GM18526 (cell line): ENCODE results near the gene FUZ.

Source experiments
- POLR2A ChIP-seq: IDR thresholded peaks from 3 replicates; pipeline ENCODE4 v1.6.1; 2011; ENCODE audit not compliant: insufficient read length; ENCODE audit errors: extremely low read depth

The FUZ gene, protein sequence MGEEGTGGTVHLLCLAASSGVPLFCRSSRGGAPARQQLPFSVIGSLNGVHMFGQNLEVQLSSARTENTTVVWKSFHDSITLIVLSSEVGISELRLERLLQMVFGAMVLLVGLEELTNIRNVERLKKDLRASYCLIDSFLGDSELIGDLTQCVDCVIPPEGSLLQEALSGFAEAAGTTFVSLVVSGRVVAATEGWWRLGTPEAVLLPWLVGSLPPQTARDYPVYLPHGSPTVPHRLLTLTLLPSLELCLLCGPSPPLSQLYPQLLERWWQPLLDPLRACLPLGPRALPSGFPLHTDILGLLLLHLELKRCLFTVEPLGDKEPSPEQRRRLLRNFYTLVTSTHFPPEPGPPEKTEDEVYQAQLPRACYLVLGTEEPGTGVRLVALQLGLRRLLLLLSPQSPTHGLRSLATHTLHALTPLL

DNA sequence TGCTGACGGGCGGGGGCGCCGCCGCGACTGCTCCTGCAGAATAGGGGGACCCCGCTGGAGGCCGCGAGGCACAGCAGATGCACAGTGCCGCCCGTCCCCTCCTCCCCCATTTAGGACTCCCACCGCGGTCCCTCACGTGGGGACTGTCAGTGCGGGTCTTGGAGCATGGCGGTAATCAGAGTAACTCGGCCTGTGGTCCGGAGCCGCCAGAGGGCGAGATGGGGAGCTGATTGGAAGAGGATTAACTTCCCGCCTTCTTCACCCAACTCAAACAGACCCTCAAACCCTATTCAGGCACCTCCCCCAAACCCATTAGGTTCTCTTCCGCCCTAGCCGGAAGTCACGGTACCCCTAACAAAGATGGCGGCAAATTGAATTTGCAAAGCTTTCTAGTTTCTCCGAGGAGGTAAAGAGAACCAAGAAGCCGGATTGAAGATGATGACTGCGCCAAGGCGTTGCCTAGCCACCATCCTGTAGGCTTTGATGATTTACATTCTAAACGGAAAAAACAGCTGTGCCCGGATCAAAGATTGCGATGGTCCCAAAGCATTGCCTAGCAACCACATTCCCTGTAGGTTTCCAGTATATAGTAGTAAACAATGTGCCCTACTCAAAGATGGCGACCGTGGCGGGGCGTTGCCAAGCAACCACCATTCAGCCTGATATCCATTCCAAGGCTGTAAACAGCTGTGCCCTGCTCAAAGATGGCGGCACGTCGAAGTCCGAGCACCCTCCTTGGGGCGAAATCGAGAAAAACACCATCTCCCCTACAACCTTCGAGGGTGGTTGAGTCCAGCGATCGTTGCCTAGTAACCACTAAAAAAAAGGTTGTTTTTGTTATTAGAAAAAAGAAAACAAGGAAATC, at the start of gene FUZ:
Gene FUZ, minus strand, starts transcription at position 296 of the 865 bp plus-strand sequence. Its CDS starts 186 bp downstream, at position 110.
- peak; percentile 18 for TF ChIP-seq POLR2A

DNA sequence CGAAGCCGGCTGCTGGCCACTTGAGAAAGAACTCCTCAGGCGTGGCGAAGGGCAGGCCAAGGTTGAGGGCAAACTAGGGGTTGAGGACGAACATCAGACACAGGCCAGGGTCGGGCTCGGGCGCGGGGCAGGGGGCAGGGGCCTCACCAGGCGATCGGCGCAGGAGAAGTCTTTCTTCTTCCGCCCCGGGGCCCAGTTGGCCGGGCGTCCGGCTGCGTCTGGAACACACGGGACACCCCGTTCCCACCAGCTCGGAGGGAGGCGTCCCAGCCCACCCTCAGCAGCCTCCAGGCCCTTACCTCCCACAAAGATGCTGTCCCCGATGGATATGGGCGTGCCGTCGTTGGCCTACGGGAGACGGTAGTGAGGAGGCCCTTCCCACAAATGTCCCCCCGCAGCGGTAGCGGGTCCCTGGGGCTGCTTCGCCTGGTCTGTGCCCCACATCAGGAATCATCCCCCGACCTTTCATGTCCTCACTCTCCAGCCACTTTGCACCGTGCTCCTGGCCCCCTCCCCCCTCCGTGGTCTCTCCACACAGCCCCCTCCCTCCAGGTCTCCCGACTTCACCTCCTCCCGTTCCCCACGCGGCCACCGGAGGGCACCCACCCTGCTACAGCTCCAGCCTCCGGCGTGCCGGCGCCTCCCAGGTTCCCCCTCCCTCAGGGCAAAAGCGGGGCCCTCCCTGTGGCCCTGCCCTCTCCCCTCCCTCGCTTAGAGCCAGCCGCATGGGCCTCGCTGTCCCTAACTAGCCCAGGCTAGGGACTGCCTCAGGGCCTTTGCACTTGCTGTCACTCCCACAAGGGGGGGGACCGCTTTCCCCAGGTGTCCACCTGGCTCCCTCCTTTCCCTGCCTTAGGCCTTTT, 49.5 kb upstream of the FUZ start:
- no peak for TF ChIP-seq POLR2A

DNA sequence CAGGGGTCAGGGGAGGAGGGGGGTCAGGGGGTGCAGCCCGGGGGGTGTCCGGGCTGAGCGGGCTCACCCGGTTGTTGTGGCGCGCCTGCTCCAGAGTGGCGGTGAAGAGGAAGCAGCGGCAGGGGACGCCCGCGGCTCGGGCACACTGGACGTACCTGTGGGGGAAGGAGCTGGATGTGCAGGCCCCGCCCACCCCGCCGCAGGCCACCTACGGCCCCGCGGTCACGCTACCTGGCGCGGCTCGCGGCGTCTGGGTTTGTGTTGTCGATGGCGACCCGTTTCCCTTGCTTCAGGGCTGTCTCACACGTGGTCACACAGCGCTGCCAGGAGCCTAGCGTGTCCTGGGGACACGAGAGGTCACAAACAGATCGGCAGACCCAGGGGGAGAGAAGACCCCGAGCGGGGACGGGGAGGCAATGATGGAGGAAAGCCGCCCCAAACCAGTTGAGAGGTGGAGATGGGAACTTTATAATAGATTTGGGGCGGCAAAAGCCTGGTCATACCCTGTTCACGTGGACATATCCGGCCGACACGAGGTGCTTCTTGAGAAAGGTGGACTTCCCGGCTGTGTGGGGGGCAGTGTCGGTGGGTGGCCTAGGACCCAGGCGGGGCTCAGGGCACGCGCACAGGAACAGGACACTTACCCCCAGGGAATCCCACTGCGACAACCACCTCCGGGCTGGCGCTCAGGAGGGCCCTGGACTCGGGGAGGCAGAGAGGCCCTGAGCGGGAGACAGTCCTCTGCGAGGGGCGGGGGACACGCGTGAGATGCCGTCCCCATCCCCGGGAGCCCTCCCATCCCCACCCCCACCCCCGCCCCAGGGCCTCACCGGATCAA, 48.7 kb upstream of the FUZ start:
- TF ChIP-seq POLR2A = no peak

DNA sequence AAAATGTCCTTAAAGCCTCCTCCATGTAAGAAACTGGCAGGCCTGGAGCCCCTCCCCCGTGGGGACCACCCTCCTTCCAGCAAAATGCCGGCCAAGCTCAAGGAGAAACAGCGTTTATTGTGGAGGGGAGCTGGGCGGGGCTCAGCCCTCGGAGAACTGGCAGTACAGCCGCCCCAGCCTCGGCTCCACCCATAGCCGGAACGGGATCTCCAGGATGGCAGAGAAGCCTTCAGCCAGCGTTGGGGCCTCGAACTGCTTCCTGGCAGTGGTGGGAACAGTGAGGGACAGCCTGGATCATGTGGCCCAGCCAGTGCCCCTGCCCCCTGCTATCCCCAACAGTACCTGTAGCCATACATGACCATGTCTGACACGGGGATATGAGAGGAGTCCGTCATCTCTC, 48.0 kb upstream of the FUZ start:
- no peak for TF ChIP-seq POLR2A

DNA sequence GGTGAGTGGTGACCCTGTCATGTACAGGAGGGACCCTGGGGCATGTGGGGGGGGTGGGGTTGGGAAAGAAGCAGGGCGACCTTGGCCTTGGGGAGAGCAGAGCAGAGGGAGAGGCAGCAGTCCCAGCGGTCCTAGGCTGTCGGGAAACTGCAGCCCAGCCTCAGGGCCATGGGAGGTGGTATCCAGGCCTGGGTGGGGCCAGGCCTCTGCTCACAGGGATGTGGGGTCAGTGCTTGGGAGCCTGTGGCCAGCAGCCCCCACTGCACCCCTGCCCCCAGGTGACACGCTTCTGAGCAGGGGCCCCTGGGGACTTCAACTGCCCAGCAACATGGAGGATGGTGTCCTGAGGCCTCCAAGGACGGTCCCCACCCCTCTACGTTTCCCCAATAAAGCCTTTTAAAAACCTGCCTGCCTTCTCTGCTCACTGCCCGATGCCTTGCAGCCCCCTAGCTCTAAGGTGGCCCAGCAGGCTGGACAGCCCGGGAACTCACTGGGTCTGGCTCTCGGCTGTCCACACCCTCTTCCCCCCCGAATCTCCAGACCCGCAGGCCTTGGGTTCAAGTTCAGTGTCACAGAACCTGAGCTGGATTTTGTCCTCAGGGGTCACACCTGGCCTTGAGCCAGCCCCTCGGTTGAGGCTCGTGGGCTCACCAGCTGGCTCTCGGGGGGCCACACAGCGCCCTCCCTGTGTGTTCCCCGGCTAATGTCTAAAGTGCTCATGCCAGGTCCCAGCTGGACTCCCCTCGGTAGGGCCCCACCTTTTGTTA, 47.4 kb upstream of the FUZ start:
- TF ChIP-seq POLR2A = no peak

DNA sequence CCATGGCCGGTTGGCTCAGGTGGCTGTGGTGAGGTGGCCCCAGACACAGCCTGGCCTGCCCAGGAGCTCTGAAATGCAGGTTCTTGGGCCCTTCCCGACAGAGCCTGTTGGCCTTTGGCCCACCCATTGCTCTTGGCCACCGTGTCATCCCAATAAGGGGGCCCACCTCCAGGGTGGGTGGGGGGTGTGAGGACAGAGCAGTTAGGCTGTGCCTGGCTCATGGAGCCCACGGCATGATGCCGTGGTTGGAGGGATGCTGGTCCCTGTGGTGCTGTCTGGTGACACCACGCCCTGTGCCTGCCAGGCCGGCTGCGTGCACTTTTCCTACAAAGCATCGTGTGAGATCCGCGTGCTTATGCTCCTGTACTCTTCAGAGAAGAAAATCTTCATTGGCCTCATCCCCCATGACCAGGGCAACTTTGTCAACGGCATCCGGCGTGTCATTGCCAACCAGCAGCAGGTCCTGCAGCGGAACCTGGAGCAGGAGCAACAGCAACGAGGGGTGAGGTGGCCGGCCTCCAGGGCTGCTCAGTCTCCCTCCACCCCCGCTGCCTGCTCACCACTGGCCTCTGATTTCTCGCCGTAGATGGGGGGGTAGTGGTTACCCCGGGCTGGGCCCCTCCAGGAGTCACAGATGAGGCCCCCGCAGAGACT, 46.7 kb upstream of the FUZ start:
- no peak for TF ChIP-seq POLR2A

DNA sequence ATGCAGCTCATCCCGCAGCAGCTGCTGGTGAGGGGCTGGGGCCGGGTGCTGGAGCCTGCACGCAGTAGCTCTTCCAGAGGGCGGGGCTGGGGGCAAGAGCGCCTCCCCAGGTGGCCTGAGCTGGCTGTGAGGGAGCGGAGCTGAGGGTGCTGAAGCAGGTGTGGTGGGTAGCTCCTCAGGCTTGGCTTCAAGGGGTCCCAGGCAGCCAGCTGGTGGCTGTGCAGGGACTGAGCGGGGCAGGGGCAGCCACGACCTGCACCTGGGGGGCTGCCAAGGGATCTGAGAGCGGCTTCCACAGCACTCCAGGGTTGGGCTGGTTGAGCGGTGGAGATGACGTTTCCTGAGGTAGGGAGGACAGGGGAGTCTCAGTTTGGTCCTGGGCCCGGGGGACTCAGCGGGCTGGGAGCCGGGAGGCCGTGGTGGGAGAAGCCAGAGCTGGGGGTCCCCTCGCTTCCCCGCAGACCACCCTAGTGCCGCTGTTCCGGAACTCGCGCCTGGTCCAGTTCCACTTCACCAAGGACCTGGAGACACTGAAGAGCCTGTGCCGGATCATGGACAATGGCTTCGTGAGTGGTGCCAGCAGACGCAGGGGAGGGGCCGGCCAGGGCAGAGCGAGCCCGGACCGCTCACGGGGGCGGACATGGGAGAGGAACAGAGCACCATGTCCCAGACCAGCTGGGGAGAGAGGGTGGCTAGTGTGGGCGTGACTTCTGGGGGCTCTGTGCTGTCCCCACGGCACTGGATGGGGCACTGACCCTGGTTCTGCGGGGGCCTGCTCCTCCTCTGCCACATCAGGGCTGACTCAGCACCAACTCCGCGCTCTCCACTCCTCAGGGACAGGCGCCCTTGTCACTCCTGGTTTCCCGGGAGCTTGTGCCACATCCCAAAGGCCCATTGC, 45.2 kb upstream of the FUZ start:
- TF ChIP-seq POLR2A = no peak

DNA sequence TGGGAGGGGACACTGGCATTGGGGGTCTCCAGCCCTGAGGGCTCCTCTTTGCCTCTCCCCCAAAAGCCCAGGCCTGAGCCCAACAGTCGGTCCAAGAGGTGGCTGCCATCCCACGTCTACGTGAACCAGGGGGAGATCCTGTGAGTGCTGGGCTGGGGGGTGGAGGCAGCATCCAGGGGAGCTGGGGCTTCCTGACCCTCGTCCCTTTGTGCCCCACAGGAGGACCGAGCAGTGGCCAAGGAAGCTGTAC, 44.7 kb upstream of the FUZ start:
- peak; percentile 4 for TF ChIP-seq POLR2A

DNA sequence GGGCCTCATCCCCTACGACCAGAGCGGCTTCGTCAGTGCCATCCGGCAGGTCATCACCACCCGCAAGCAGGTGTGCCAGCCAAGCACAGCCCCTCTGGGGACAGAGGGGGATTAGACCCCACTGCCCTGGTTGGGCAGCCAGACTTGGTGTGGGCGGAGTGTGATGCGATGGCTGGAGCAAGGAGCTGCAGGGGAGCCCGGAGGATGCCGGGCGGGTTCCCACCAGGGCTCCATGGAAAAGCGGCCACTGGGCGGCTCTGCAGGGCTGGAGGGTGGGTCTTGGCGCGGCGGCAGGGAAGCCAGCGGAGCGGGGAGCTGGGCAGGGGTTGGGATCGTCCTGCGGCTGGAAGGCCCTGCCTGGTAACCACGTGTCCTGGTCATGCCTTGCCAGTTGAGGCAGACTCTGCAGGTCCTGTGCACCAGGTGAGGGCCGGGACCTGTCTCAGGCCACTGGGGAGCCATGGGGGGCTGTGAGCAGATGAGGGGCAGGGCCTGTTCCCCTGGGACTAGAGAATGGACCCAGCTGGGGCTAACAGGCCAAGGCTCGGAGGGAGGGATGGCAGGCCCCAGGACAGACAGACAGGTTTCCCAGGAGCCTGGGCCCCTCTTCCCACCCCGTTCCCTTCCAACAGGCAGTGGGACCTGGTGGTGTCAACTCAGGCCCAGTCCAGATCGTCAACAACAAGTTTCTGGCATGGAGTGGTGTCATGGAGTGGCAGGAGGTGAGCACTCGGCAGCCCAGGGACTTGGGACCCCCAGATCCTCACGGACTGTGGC, 44.2 kb upstream of the FUZ start:
- TF ChIP-seq POLR2A = peak; percentile 6

DNA sequence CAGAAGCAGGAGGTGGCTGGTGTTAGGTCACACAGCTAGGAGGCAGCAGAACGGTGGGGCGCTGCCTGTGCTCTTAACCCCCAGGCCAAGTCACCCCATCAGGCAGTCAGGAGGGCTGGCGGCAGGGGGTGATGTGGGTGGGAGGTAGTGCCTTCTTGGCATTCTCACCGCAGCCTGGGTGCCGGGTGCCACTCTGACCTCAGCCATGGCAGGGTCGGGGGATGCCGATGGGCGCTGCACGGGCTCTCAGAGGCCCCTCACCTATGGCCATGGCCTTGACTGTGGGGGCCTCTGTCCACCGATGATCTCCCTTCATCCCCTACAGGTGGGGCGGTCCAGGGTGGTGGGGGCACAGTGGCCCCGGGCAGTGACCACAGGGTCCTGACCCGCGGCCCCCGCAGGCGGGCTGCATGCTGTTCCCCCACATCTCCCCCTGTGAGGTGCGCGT, 43.5 kb upstream of the FUZ start:
- TF ChIP-seq POLR2A = no peak

DNA sequence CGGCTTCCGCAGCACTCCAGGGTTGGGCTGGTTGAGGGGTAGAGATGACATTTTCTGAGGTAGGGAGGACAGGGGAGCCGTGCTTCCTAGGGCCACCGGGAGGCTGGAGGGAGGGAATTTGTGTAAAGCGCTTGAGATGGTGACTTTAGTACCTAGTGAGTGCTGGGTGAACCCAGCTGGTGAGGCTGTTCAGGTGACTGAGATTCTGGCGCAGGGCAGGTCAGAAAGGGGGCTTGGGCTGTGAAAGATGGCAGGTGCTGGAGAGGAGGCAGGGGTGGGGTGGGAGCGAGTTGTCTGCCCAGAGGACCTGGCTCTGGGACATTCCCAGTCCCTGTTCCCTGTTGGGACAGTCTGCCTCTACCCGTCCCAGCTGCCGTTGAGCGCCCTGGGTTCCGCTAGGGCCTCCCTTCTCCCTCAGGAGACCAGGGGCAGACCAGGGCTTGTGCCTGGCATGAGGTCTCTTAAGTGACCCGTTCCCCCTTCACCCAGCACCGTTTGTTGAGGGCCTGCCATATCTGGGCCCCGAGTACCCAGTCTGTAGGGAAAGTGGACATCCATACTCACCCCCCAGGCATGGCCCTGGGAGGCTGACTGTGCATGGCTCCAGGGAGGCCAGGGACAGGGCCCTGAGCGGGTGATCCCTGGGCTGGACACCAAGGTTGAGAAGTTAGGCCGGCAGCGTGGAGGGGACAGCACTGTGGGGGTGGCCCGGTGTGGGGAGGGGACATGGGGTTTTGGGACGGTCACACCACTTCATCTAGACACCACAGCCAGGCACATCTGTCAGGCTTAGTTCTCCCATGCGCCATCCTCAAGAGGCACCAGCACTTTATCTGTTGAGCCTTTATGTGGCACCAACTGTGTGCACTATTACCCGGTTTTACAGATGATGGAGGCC, 42.8 kb upstream of the FUZ start:
- TF ChIP-seq POLR2A = peak; percentile 26
